Keratinocyte (primary cell): ENCODE data around the gene SLC44A5. TPM values are rescaled to one million over a fixed set of nuclear protein-coding genes. Genes with fewer than 3 reads are reported as not detected.

Experiments used
- DNase-seq: peaks from one replicate; pipeline ENCODE4 v3.0.0-alpha.2; 2011; ENCODE audit warnings: low read depth, missing footprints, low spot score
- FAIRE-seq: peaks from 2 replicates; lab custom pipeline; 2011; peaks lifted over from hg19 to GRCh38; lab: Jason Lieb, UNC
- H2AFZ ChIP-seq: 2 replicates; pipeline ENCODE4 v1.6.0; 2012; ENCODE audit warnings: low read length, control low read depth, inconsistent platforms; ENCODE audit not compliant: control insufficient read depth
- H3K27ac ChIP-seq: 2 replicates; pipeline ENCODE4 v1.5.1; 2011; ENCODE audit warnings: low read length; ENCODE audit not compliant: control insufficient read depth, insufficient read depth
- H3K27me3 ChIP-seq: 3 replicates; pipeline ENCODE4 v1.6.0; 2011; ENCODE audit warnings: low read length; ENCODE audit not compliant: control insufficient read depth, insufficient read depth; ENCODE audit errors: extremely low read depth
- H3K36me3 ChIP-seq, 2 experiments: 2 replicates in 1 of 2; 3 replicates in 1 of 2; pipeline ENCODE4 v1.5.1; 2011; ENCODE audit warnings: low read length in 2 of 2, mild to moderate bottlenecking in 1 of 2; ENCODE audit not compliant: control insufficient read depth in 2 of 2, insufficient read depth in 2 of 2; ENCODE audit errors: extremely low read depth in 1 of 2
- H3K4me1 ChIP-seq: 3 replicates; pipeline ENCODE4 v1.5.1; 2011; ENCODE audit warnings: low read length; ENCODE audit not compliant: control insufficient read depth, insufficient read depth; ENCODE audit errors: extremely low read depth
- H3K4me2 ChIP-seq: 3 replicates; pipeline ENCODE4 v1.6.0; 2011; ENCODE audit warnings: low read depth, low read length; ENCODE audit not compliant: control insufficient read depth, insufficient read depth; ENCODE audit errors: extremely low read depth
- H3K4me3 ChIP-seq, 3 experiments: fragments of 200-600 bp in 1 of 3; sonication (generic) in 1 of 3; 2 replicates in 2 of 3; 3 replicates in 1 of 3; pipeline ENCODE4 v1.5.1; 2011 to 2016; ENCODE audit warnings: low read length in 3 of 3, mild to moderate bottlenecking in 3 of 3, control low read depth in 2 of 3, inconsistent platforms in 1 of 3, low read depth in 1 of 3, mixed read lengths in 1 of 3, mixed run types in 1 of 3, moderate library complexity in 1 of 3; ENCODE audit not compliant: control insufficient read depth in 2 of 3, insufficient read depth in 2 of 3; ENCODE audit errors: extremely low read depth in 1 of 3
- H3K79me2 ChIP-seq: 2 replicates; pipeline ENCODE4 v1.6.0; 2012; ENCODE audit warnings: low read length; ENCODE audit not compliant: control insufficient read depth, insufficient read depth
- H3K9ac ChIP-seq: 3 replicates; pipeline ENCODE4 v1.6.0; 2011; ENCODE audit warnings: low read length; ENCODE audit not compliant: control insufficient read depth, insufficient read depth; ENCODE audit errors: extremely low read depth
- H3K9me1 ChIP-seq: 3 replicates; pipeline ENCODE4 v1.6.0; 2011; ENCODE audit warnings: low read length; ENCODE audit not compliant: control insufficient read depth, insufficient read depth; ENCODE audit errors: extremely low read depth
- H3K9me3 ChIP-seq: 2 replicates; pipeline ENCODE4 v1.5.1; 2012; ENCODE audit warnings: low read depth, low read length; ENCODE audit not compliant: control insufficient read depth
- H4K20me1 ChIP-seq: 3 replicates; pipeline ENCODE4 v1.6.0; 2011; ENCODE audit warnings: low read length; ENCODE audit not compliant: control insufficient read depth, insufficient read depth; ENCODE audit errors: extremely low read depth
- CTCF ChIP-seq, 3 experiments: IDR thresholded peaks in 1 of 3; conservative IDR thresholded peaks in 1 of 3; optimal IDR thresholded peaks in 1 of 3; 2 replicates in 2 of 3; 3 replicates in 1 of 3; pipeline versions ENCODE3 to v1.5.1; 2011; ENCODE audit warnings: low read length in 3 of 3, mild to moderate bottlenecking in 3 of 3, moderate library complexity in 2 of 3, control low read depth in 1 of 3, inconsistent platforms in 1 of 3; ENCODE audit not compliant: insufficient read depth in 2 of 3; ENCODE audit errors: extremely low read depth in 1 of 3
- EZH2 ChIP-seq: IDR thresholded peaks from one replicate; pipeline ENCODE4 v1.6.1; 2012; ENCODE audit warnings: inconsistent platforms, mild to moderate bottlenecking, low read length, moderate library complexity
- dilution Hi-C: fragments of 300-500 bp; cut with MboI; formaldehyde crosslinking; loops from one replicate; pipeline ENCODE4 v1.7.0; 2020; ENCODE audit warnings: low sequenced_read_pairs; ENCODE audit not compliant: extremely low pct_ligation_motif_present
- polyA plus RNA-seq, 5 experiments: library from polyadenylated mRNA; depleted of rRNA in 3 of 5; stranded (reverse) in 3 of 5; stranded (forward) in 1 of 5; unstranded in 1 of 5; fragments of >200 nt; gene quantifications; 1 replicate in 1 of 5; 2 replicates in 3 of 5; 3 replicates in 1 of 5; pipeline versions ENCODE4 v1.2.1 to v1.2.3, GENCODE V29; 2011 to 2012; ENCODE audit warnings: missing spikeins in 2 of 5, low read depth in 1 of 5, low replicate concordance in 1 of 5

SLC44A5 gene
- polyA plus RNA-seq, 1 donor (not counting 4 experiments of a cell fraction or from before 2014, with no cell fraction given): 0.72 TPM

GRCh38 chr1:75174031-75174760 lies 436.7 kb downstream of the SLC44A5 start:
- no peaks in the 10 kb centered on the region for H3K27me3 ChIP-seq
- H3K4me3 ChIP-seq: no peak overlapping the region
- H3K9ac ChIP-seq: no peak overlapping the region
- dilution Hi-C loops: no loop called here
- no peak overlapping the region for H3K27ac ChIP-seq
- no peaks in the 10 kb centered on the region for H3K9me3 ChIP-seq
- no peaks in the 10 kb centered on the region for H4K20me1 ChIP-seq
- H3K4me2 ChIP-seq: no peak overlapping the region
- no peaks in the 10 kb centered on the region for H3K4me1 ChIP-seq
- no peaks in the 10 kb centered on the region for H3K36me3 ChIP-seq
- no peak for DNase-seq
- no peaks in the 10 kb centered on the region for H3K9me1 ChIP-seq
- TF ChIP-seq CTCF (optimal IDR thresholded peaks at IDR 0.05 in 1 of 3, IDR thresholded peaks at IDR 0.05 in 1 of 3, conservative IDR thresholded peaks at IDR 0.05 in 1 of 3; ENCODE audit: extremely low read depth in 1 of 3, insufficient read depth in 2 of 3, low read length in 3 of 3): no peak
- TF ChIP-seq EZH2: no peak
- FAIRE-seq: no peak
- H3K79me2 ChIP-seq: no peaks in the 10 kb centered on the region
- no peak overlapping the region for H2AFZ ChIP-seq

- Histone ChIP-seq H3K4me1 (no peaks in the 10 kb centered on the region), H3K79me2 (no peaks in the 10 kb centered on the region), H3K36me3 (no peaks in the 10 kb centered on the region), H3K9me3 (no peaks in the 10 kb centered on the region), H4K20me1 (no peaks in the 10 kb centered on the region), H2AFZ (no peak overlapping the region), H3K27me3 (no peaks in the 10 kb centered on the region), H3K4me2 (no peak overlapping the region), H3K9ac (no peak overlapping the region), H3K4me3 (no peak overlapping the region), H3K27ac (no peak overlapping the region), H3K9me1 (no peaks in the 10 kb centered on the region)
- no peak for DNase-seq
- TF ChIP-seq EZH2 (no peak), CTCF (optimal IDR thresholded peaks at IDR 0.05 in 1 of 3, IDR thresholded peaks at IDR 0.05 in 1 of 3, conservative IDR thresholded peaks at IDR 0.05 in 1 of 3; ENCODE audit: extremely low read depth in 1 of 3, insufficient read depth in 2 of 3, low read length in 3 of 3) (no peak)
- no peak for FAIRE-seq
- dilution Hi-C loops: no loop called here
Measured at GRCh38 chr1:75172556-75172955, 438.4 kb downstream of the SLC44A5 start.
